ENCODE measurements around the gene FRY. TPM values are rescaled to one million over a fixed set of nuclear protein-coding genes. Genes with fewer than 3 reads are reported as not detected.
"Not testable (repeated sequence)": the region's sequence is repeated elsewhere in the genome, so short reads cannot be mapped to it uniquely, and the experiment has no call there.

The FRY gene
- total and polyA plus RNA-seq, 2 donors (not counting 1 experiment from before 2014, with no cell fraction given), result 2.3 to 6.3 TPM

DNA sequence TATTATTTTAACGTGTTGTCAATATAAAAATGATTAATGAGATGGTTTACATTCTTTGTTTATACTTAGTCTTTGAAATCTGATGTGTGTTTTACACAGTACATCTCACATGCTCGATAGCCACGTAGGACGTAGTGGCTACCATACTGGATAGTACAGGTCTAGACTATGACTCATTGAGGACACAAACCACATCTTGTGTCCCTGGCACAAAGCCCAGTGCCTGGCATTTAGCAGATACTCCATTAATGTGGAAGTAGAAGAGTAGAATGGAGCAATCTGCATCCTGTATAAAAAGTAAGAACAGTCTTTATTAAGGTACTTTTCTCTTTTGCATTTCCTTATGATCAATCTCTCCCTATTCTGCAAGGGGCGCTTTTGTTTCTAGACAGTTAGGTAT, 49.0 kb upstream of the FRY start:
- 53% methylated on average over 3 of the region's 5 CpGs for WGBS (ENCODE audit: insufficient coverage)
- POLR2A ChIA-PET, result no interaction called here

DNA sequence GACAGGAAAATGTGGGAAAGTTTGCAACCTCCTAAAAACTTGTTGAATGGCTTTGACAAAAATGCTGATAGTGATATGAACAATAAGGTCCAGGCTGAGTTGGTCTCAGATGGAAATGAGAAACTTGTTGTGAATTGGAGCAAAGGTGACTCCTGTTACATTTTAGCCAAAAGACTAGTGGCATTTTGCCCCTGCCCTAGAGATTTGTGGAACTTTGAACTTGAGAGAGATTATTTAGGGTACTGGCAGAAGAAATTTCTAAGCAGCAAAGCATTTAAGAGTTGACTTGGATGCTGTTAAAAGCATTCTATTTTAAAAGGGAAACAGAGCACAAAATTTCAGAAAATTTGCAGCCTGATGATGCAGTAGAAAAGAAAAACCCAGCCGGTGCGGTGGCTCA, 47.9 kb upstream of the FRY start:
- H3K27ac ChIP-seq (ENCODE audit: low read length in 2 of 2); H4K20me1 ChIP-seq (ENCODE audit: control insufficient read depth, insufficient read depth, low read length, poor library complexity, severe bottlenecking); H3K9me3 ChIP-seq (ENCODE audit: control extremely low read depth in 1 of 3, control insufficient read depth in 2 of 3, insufficient read depth in 1 of 3, low read length in 2 of 3); H3K79me2 ChIP-seq (ENCODE audit: control insufficient read depth, insufficient read depth, low read length); H3K4me3 Mint-ChIP-seq; H3K27me3 Mint-ChIP-seq; H2AFZ ChIP-seq (ENCODE audit: insufficient read depth, low read depth, low read length, poor library complexity, severe bottlenecking); H3K9ac ChIP-seq (ENCODE audit: low read length); ATAC-seq (ENCODE audit: low read depth); H3K4me1 Mint-ChIP-seq; POLR2A ChIA-PET; H3K9me3 Mint-ChIP-seq (ENCODE audit: insufficient read depth); DNase-seq; H3K36me3 ChIP-seq (replicated peaks in 1 of 2; ENCODE audit: control extremely low read depth in 1 of 2, control insufficient read depth in 1 of 2, extremely low read depth in 1 of 2, insufficient read depth in 2 of 2, low read length in 1 of 2); intact Hi-C loops (cut with micrococcal nuclease); H3K27ac Mint-ChIP-seq; H3K4me2 ChIP-seq (replicated peaks; ENCODE audit: low read depth, low read length, poor library complexity, severe bottlenecking); H3K4me3 ChIP-seq (ENCODE audit: control extremely low read depth in 1 of 5, extremely low read depth in 1 of 5, insufficient read depth in 1 of 5, low read depth in 2 of 5, low read length in 4 of 5); H3K4me1 ChIP-seq (ENCODE audit: control insufficient read depth in 2 of 2, insufficient read depth in 2 of 2, low read length in 2 of 2); H3K27me3 ChIP-seq (replicated peaks in 1 of 4; ENCODE audit: control extremely low read depth in 1 of 4, control insufficient read depth in 3 of 4, insufficient read depth in 4 of 4, low read length in 3 of 4): not testable (repeated sequence)
- WGBS (ENCODE audit: insufficient coverage), result no CpG with 5 or more reads among the region's 2 CpGs
- CTCF ChIA-PET, result interaction anchor here (1.7 kb wide), 1 partner anchor 73 kb away, joined by 4 read pairs; no protein-coding TSS in a partner anchor

More for the DNA sequence above, 49.0 kb upstream of the FRY start:
- DNase-seq, result no peak
- H3K79me2 ChIP-seq (ENCODE audit: control insufficient read depth, insufficient read depth, low read length), result no peaks in the 10 kb centered on the region
- H3K4me1 Mint-ChIP-seq, result peaks cover 6% of the 10 kb centered on the region
- no peaks in the 10 kb centered on the region for H3K9me3 Mint-ChIP-seq (ENCODE audit: insufficient read depth)
- H3K27ac Mint-ChIP-seq, result no peak overlapping the region
- peaks cover 4% of the 10 kb centered on the region in 2 donors for H3K4me1 ChIP-seq (ENCODE audit: control insufficient read depth in 2 of 2, insufficient read depth in 2 of 2, low read length in 2 of 2)
- H3K27me3 Mint-ChIP-seq, result no peaks in the 10 kb centered on the region
- ATAC-seq (ENCODE audit: low read depth), result no peak
- no peak overlapping the region for H3K27ac ChIP-seq (ENCODE audit: low read length in 2 of 2)
- CTCF ChIA-PET, result no interaction called here
- no peak overlapping the region for H3K4me3 ChIP-seq (ENCODE audit: control extremely low read depth in 1 of 5, extremely low read depth in 1 of 5, insufficient read depth in 1 of 5, low read depth in 2 of 5, low read length in 4 of 5)
- TF ChIP-seq, protein P1, sequence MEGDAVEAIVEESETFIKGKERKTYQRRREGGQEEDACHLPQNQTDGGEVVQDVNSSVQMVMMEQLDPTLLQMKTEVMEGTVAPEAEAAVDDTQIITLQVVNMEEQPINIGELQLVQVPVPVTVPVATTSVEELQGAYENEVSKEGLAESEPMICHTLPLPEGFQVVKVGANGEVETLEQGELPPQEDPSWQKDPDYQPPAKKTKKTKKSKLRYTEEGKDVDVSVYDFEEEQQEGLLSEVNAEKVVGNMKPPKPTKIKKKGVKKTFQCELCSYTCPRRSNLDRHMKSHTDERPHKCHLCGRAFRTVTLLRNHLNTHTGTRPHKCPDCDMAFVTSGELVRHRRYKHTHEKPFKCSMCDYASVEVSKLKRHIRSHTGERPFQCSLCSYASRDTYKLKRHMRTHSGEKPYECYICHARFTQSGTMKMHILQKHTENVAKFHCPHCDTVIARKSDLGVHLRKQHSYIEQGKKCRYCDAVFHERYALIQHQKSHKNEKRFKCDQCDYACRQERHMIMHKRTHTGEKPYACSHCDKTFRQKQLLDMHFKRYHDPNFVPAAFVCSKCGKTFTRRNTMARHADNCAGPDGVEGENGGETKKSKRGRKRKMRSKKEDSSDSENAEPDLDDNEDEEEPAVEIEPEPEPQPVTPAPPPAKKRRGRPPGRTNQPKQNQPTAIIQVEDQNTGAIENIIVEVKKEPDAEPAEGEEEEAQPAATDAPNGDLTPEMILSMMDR (IDR thresholded peaks at IDR 0.05), result no peak
- no peaks in the 10 kb centered on the region for H3K27me3 ChIP-seq (replicated peaks in 1 of 4; ENCODE audit: control extremely low read depth in 1 of 4, control insufficient read depth in 3 of 4, insufficient read depth in 4 of 4, low read length in 3 of 4)
- intact Hi-C loops (cut with micrococcal nuclease), result no loop called here
- peaks cover 0 to 1% (median 0%) of the 10 kb centered on the region in 3 donors for H3K9me3 ChIP-seq (ENCODE audit: control extremely low read depth in 1 of 3, control insufficient read depth in 2 of 3, insufficient read depth in 1 of 3, low read length in 2 of 3)
- no peak overlapping the region for H3K4me3 Mint-ChIP-seq
- H2AFZ ChIP-seq (ENCODE audit: insufficient read depth, low read depth, low read length, poor library complexity, severe bottlenecking), result no peak overlapping the region
- no peaks in the 10 kb centered on the region for H3K36me3 ChIP-seq (replicated peaks in 1 of 2; ENCODE audit: control extremely low read depth in 1 of 2, control insufficient read depth in 1 of 2, extremely low read depth in 1 of 2, insufficient read depth in 2 of 2, low read length in 1 of 2)
- no peak overlapping the region for H3K4me2 ChIP-seq (replicated peaks; ENCODE audit: low read depth, low read length, poor library complexity, severe bottlenecking)
- H4K20me1 ChIP-seq (ENCODE audit: control insufficient read depth, insufficient read depth, low read length, poor library complexity, severe bottlenecking), result no peaks in the 10 kb centered on the region
- no peak overlapping the region for H3K9ac ChIP-seq (ENCODE audit: low read length)

DNA sequence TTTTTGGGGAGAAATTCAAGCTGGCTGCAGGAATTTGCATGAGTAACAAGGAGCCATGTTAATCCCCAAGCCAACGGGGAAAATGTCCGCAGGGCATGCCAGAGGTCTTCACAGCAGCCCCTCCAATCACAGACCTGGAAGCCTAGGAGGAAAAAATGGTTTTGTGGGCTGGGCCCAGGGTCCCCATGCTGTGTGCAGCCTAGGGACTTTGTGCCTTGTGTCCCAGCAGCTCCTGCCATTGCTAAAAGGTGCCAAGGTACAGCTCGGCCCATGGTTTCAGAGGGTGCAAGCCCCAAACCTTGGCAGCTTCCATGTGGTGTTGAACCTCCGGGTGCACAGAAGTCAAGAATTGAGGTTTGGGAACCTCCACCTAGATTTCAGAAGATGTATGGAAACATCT, 47.2 kb upstream of the FRY start:
- CTCF ChIA-PET, result interaction anchor here (1.7 kb wide), 1 partner anchor 74 kb away, joined by 4 read pairs; no protein-coding TSS in a partner anchor
- WGBS (ENCODE audit: insufficient coverage), result 100% methylated on average over 4 of the region's 4 CpGs
- POLR2A ChIA-PET; H3K9me3 Mint-ChIP-seq (ENCODE audit: insufficient read depth); H2AFZ ChIP-seq (ENCODE audit: insufficient read depth, low read depth, low read length, poor library complexity, severe bottlenecking); H3K4me1 ChIP-seq (ENCODE audit: control insufficient read depth in 2 of 2, insufficient read depth in 2 of 2, low read length in 2 of 2); H3K4me3 Mint-ChIP-seq; H3K79me2 ChIP-seq (ENCODE audit: control insufficient read depth, insufficient read depth, low read length); H3K27me3 Mint-ChIP-seq; H3K9ac ChIP-seq (ENCODE audit: low read length); H3K9me3 ChIP-seq (ENCODE audit: control extremely low read depth in 1 of 3, control insufficient read depth in 2 of 3, insufficient read depth in 1 of 3, low read length in 2 of 3); H3K27ac Mint-ChIP-seq; H4K20me1 ChIP-seq (ENCODE audit: control insufficient read depth, insufficient read depth, low read length, poor library complexity, severe bottlenecking); H3K4me1 Mint-ChIP-seq; intact Hi-C loops (cut with micrococcal nuclease); H3K27ac ChIP-seq (ENCODE audit: low read length in 2 of 2); H3K36me3 ChIP-seq (replicated peaks in 1 of 2; ENCODE audit: control extremely low read depth in 1 of 2, control insufficient read depth in 1 of 2, extremely low read depth in 1 of 2, insufficient read depth in 2 of 2, low read length in 1 of 2); H3K4me2 ChIP-seq (replicated peaks; ENCODE audit: low read depth, low read length, poor library complexity, severe bottlenecking); H3K4me3 ChIP-seq (ENCODE audit: control extremely low read depth in 1 of 5, extremely low read depth in 1 of 5, insufficient read depth in 1 of 5, low read depth in 2 of 5, low read length in 4 of 5); ATAC-seq (ENCODE audit: low read depth); H3K27me3 ChIP-seq (replicated peaks in 1 of 4; ENCODE audit: control extremely low read depth in 1 of 4, control insufficient read depth in 3 of 4, insufficient read depth in 4 of 4, low read length in 3 of 4); DNase-seq: not testable (repeated sequence)

Data from B cell (primary cell).